Vagina (tissue), 2 donors: Measurements from ENCODE around the gene UNC13B.

Experiments
- CTCF ChIP-seq, 3 experiments: fragments of 450-650 bp in 2 of 3; fragments of 200-600 bp in 1 of 3; sonication (generic) in 1 of 3; IDR thresholded peaks; one replicate each; pipeline ENCODE4 v1.5.1; 2017 to 2019; ENCODE audit warnings: antibody characterized with exemption in 3 of 3, mild to moderate bottlenecking in 2 of 3, moderate library complexity in 2 of 3
- POLR2AphosphoS5 ChIP-seq, 2 donors: sonication (generic); formaldehyde crosslinking; IDR thresholded peaks; one replicate each; pipeline ENCODE4 v1.9.0; 2017; ENCODE audit warnings: antibody characterized with exemption in 2 of 2, mild to moderate bottlenecking in 2 of 2, low read depth in 1 of 2; ENCODE audit not compliant: insufficient read depth in 1 of 2

- TF ChIP-seq CTCF (IDR thresholded peaks at IDR 0.05) (no peak), POLR2AphosphoS5 (IDR thresholded peaks at IDR 0.05; ENCODE audit: insufficient read depth in 1 of 2, low read depth in 1 of 2) (no peak)
Observed at GRCh38 chr9:35112257-35113020, 49.4 kb upstream of the UNC13B start.
